GM12892 (cell line): ENCODE results near the gene ANXA8.

Experiments
- POLR2A ChIP-seq: IDR thresholded peaks from 2 replicates; pipeline ENCODE4 v1.6.1; 2011; ENCODE audit warnings: low read depth, low read length, control low read depth
- POLR2AphosphoS5 ChIP-seq: IDR thresholded peaks from 2 replicates; pipeline ENCODE4 v1.6.1; 2011; ENCODE audit warnings: low read depth, low read length, control low read depth
- TAF1 ChIP-seq: IDR thresholded peaks from 2 replicates; pipeline ENCODE4 v1.6.1; 2011; ENCODE audit warnings: low read depth, mild to moderate bottlenecking, control low read depth, low read length, borderline replicate concordance

DNA sequence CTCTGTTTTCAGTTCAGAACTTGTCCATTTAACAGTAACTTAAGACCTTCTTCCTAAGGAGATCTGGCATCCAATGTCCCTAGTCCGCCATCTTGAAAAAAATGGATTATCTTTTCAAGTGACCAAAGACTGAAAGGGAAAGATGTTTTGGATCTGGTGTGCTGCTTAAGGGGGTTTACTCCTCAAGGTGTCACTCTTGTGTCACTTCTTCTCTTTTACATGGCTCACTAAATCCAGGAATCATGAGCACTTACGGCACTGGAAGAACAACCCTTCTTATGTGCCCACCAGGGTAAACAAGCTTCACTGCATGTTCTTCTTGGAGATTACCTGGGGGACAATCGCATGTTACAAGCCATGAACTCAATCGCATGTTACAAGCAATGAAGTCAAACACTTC, 43.7 kb downstream of the ANXA8 start:
- TF ChIP-seq POLR2A (no peak), POLR2AphosphoS5 (no peak), TAF1 (no peak)
